MCF 10A (cell line): ENCODE data around the gene SLC9A5. TPM values are rescaled to one million over a fixed set of nuclear protein-coding genes. Genes with fewer than 3 reads are reported as not detected.
A peak's percentile ranks its signal among the peaks of the same experiment; 100 is the strongest.

Source experiments
- BruUV-seq: library from RNA; stranded (reverse); fragments of 400-500 nt; replicated peaks from 2 replicates; lab custom pipeline; 2021; lab: Mats Ljungman, UMichigan
- CTCF ChIA-PET: fragments of 300-600 bp; sonication (Branson Sonifier 250); formaldehyde crosslinking; extraction: SDS; loops from one replicate; lab custom pipeline; 2021; ENCODE audit warnings: antibody characterized with exemption, inconsistent platforms; lab: Yijun Ruan, JAX
- POLR2A ChIA-PET: fragments of 300-600, 350-650 bp; sonication (Branson Sonifier 250); formaldehyde crosslinking; extraction: SDS; loops from one replicate; lab custom pipeline; 2020; ENCODE audit warnings: antibody characterized with exemption, inconsistent platforms; lab: Yijun Ruan, JAX
- DNase-seq: peaks from one replicate; pipeline ENCODE4 v3.0.0-alpha.2; 2018; ENCODE audit not compliant: unreplicated experiment
- H3K27ac Mint-ChIP-seq: one replicate; pipeline ENCODE4 v1.8.0; 2022; ENCODE audit warnings: mild to moderate bottlenecking, low read depth, mixed read lengths; ENCODE audit not compliant: unreplicated experiment
- H3K27me3 Mint-ChIP-seq: one replicate; pipeline ENCODE4 v1.8.0; 2022; ENCODE audit warnings: mixed read lengths; ENCODE audit not compliant: insufficient read depth, unreplicated experiment
- H3K36me3 Mint-ChIP-seq: one replicate; pipeline ENCODE4 v1.8.0; 2022; ENCODE audit warnings: mild to moderate bottlenecking, moderate library complexity, mixed read lengths; ENCODE audit not compliant: insufficient read depth, unreplicated experiment
- H3K4me1 Mint-ChIP-seq: one replicate; pipeline ENCODE4 v1.8.0; 2022; ENCODE audit warnings: mixed read lengths; ENCODE audit not compliant: insufficient read depth, unreplicated experiment
- H3K4me3 Mint-ChIP-seq: one replicate; pipeline ENCODE4 v1.8.0; 2022; ENCODE audit warnings: mild to moderate bottlenecking, moderate library complexity, mixed read lengths; ENCODE audit not compliant: unreplicated experiment
- H3K9me3 Mint-ChIP-seq: one replicate; pipeline ENCODE4 v1.8.0; 2022; ENCODE audit warnings: mixed read lengths; ENCODE audit not compliant: unreplicated experiment
- CTCF ChIP-seq: fragments of 200-600 bp; IDR thresholded peaks from one replicate; pipeline ENCODE4 v1.8.0; 2022; ENCODE audit warnings: antibody characterized with exemption, mild to moderate bottlenecking; ENCODE audit not compliant: unreplicated experiment
- intact Hi-C: fragments of 100-400 bp; cut with micrococcal nuclease; formaldehyde crosslinking; loops from 2 replicates; pipeline ENCODE4 v1.14.1; 2022
- total RNA-seq: library from RNA; stranded (reverse); gene quantifications from 2 replicates; pipeline ENCODE4 v1.2.3, GENCODE V29; 2022

SLC9A5 gene
- total RNA-seq, 1 experiment from 2014 or later = 0.40 TPM

GRCh38 chr16:67246081-67246755 is 2.6 kb upstream of the SLC9A5 start:
- Mint-ChIP-seq H3K36me3 (peaks cover 4% of the 10 kb centered on the region), H3K4me3 (peak overlapping the region; percentile 81), H3K27me3 (peaks cover 18% of the 10 kb centered on the region), H3K27ac (peak overlapping the region; percentile 75), H3K4me1 (peaks cover 46% of the 10 kb centered on the region), H3K9me3 (no peaks in the 10 kb centered on the region)
- DNase-seq = peak; percentile 89
- ChIA-PET POLR2A (interaction anchor here (0.6 to 3.7 kb wide), 29 partner anchors 10 to 1807 kb away, joined by 3 to 45 read pairs (median 3); partner anchors contain the start of genes ATP6V0D1, CES4A, CIAO2B and E2F4), CTCF (interaction anchor here (0.5 to 2.0 kb wide), 13 partner anchors 8 to 268 kb away, joined by 3 to 9 read pairs (median 4); partner anchors contain the start of gene TMEM208)
- peak; percentile 40 for TF ChIP-seq CTCF
- intact Hi-C loops = loop anchor here (2.0 kb wide), 2 partner anchors 19 to 47 kb away; partner anchors contain the start of genes ELMO3 and TMEM208
- no TSS peak for BruUV-seq

GRCh38 chr16:67246756-67247191 is 2.0 kb upstream of the SLC9A5 start:
- no peak for DNase-seq
- intact Hi-C loops = loop anchor here (2.0 kb wide), 2 partner anchors 20 to 48 kb away; partner anchors contain the start of genes ELMO3 and TMEM208

GRCh38 chr16:67247192-67248072 is 1.3 kb upstream of the SLC9A5 start, which contains the start of gene FHOD1:
Gene FHOD1 (minus strand): TSS chr16:67247481. CDS start chr16:67247410, 71 bp downstream.
- Mint-ChIP-seq H3K9me3 (no peaks in the 10 kb centered on the region), H3K27me3 (peaks cover 18% of the 10 kb centered on the region), H3K4me1 (peaks cover 39% of the 10 kb centered on the region), H3K4me3 (peak within 1 kb of the TSS; percentile 81), H3K36me3 (no peaks in the 10 kb centered on the region), H3K27ac (peak within 1 kb of the TSS; percentile 78)
- DNase-seq = peak; percentile 97
- no peak for TF ChIP-seq CTCF
- POLR2A ChIA-PET = interaction anchor here (0.6 to 3.7 kb wide), 32 partner anchors 9 to 559 kb away, joined by 3 to 45 read pairs (median 4); partner anchors contain the start of genes ATP6V0D1, CES4A, CIAO2B and E2F4
- no TSS peak for BruUV-seq
- intact Hi-C loops = loop anchor here (2.0 kb wide), 2 partner anchors 21 to 49 kb away; partner anchors contain the start of genes ELMO3 and TMEM208
- CTCF ChIA-PET = interaction anchor here (0.5 to 2.0 kb wide), 10 partner anchors 8 to 267 kb away, joined by 3 to 9 read pairs (median 4); partner anchors contain the start of gene TMEM208

More at GRCh38 chr16:67246756-67247191, 2.0 kb upstream of the SLC9A5 start:
- Mint-ChIP-seq H3K4me1 (peaks cover 41% of the 10 kb centered on the region), H3K9me3 (no peaks in the 10 kb centered on the region), H3K36me3 (no peaks in the 10 kb centered on the region), H3K27ac (peak overlapping the region; percentile 78), H3K4me3 (peak overlapping the region; percentile 81), H3K27me3 (peaks cover 18% of the 10 kb centered on the region)
- CTCF ChIA-PET = interaction anchor here (0.5 to 2.0 kb wide), 11 partner anchors 9 to 268 kb away, joined by 3 to 9 read pairs (median 5); partner anchors contain the start of gene TMEM208
- BruUV-seq = no TSS peak
- POLR2A ChIA-PET = interaction anchor here (0.6 to 3.7 kb wide), 32 partner anchors 8 to 1806 kb away, joined by 3 to 45 read pairs (median 4); partner anchors contain the start of genes ATP6V0D1, CES4A, CIAO2B and E2F4
- no peak for TF ChIP-seq CTCF
